Measurements from ENCODE around the gene MAP4K1.

The MAP4K1 gene

DNA sequence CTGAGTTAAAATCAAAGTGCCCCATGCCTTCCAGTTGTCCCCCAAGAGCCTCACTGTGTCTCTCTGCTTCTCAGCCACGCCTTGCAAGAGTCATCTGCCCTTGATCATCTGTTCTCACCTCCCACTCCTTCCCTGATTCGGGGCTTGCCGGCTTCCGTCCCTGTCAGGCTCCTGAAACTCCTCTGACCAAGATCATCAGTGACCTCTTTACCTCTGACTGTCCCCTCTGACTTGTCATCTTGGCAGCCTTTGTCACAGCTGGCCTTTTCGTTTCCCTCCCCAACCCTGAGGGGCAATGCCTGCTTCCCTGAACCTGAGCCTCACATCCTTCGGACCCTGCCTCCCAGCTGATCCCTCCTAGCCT, 66.3 kb downstream of the MAP4K1 start:
- TF ChIP-seq, protein P1, sequence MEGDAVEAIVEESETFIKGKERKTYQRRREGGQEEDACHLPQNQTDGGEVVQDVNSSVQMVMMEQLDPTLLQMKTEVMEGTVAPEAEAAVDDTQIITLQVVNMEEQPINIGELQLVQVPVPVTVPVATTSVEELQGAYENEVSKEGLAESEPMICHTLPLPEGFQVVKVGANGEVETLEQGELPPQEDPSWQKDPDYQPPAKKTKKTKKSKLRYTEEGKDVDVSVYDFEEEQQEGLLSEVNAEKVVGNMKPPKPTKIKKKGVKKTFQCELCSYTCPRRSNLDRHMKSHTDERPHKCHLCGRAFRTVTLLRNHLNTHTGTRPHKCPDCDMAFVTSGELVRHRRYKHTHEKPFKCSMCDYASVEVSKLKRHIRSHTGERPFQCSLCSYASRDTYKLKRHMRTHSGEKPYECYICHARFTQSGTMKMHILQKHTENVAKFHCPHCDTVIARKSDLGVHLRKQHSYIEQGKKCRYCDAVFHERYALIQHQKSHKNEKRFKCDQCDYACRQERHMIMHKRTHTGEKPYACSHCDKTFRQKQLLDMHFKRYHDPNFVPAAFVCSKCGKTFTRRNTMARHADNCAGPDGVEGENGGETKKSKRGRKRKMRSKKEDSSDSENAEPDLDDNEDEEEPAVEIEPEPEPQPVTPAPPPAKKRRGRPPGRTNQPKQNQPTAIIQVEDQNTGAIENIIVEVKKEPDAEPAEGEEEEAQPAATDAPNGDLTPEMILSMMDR (conservative IDR thresholded peaks at IDR 0.05; ENCODE audit: low read depth, low read length) = no peak
- DNase-seq (ENCODE audit: low read depth) = no peak
- no peak overlapping the region for H3K4me3 ChIP-seq (ENCODE audit: low read depth, low read length)

GRCh38 chr19:38550376-38550775, 67.4 kb downstream of the MAP4K1 start:
- TF ChIP-seq, protein P1 (conservative IDR thresholded peaks at IDR 0.05; ENCODE audit: low read depth, low read length) = no peak
- DNase-seq (ENCODE audit: low read depth) = no peak
- no peak overlapping the region for H3K4me3 ChIP-seq (ENCODE audit: low read depth, low read length)

DNA sequence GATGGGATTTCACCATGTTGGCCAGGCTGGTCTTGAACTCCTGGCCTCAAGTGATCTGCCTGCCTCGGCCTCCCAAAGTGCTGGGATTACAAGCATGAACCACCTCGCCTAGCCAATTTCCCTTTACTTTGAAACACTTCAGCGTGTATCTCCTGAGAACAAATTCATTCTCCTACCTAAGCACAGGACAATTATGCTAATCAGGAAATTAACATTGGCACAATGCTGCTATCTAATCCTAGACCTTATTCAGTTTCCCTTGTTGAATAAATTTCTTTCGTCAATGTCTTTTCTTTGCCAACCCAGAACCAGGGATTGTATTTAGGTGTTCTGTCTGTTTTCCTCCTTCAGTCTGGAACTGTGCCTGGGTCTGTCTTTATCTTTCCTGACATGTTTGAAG, 67.8 kb downstream of the MAP4K1 start:
- DNase-seq (ENCODE audit: low read depth) = no peak
- TF ChIP-seq, protein P1 (conservative IDR thresholded peaks at IDR 0.05; ENCODE audit: low read depth, low read length) = no peak
- H3K4me3 ChIP-seq (ENCODE audit: low read depth, low read length) = no peak overlapping the region

DNA sequence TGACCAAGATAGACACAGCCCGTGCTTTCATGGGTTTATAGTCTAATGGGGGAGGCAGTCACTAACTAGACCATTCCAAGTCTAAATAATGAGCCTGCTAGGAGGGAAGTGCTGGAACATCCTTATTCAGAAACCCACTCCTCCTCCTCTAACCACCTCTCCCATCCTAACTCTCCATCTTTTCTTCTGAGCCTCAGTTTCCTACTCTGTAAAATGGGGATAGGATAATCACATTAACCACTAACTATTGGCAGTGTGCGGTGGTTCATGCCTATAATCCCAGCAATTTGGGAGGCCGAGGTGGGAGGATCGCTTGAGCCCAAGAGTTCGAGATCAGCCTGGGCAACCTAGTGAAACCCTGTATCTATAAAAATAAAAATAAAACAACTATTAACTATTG, 68.7 kb downstream of the MAP4K1 start:
- no peak for DNase-seq (ENCODE audit: low read depth)
- TF ChIP-seq, protein P1 (conservative IDR thresholded peaks at IDR 0.05; ENCODE audit: low read depth, low read length) = no peak
- H3K4me3 ChIP-seq (ENCODE audit: low read depth, low read length) = no peak overlapping the region

DNA sequence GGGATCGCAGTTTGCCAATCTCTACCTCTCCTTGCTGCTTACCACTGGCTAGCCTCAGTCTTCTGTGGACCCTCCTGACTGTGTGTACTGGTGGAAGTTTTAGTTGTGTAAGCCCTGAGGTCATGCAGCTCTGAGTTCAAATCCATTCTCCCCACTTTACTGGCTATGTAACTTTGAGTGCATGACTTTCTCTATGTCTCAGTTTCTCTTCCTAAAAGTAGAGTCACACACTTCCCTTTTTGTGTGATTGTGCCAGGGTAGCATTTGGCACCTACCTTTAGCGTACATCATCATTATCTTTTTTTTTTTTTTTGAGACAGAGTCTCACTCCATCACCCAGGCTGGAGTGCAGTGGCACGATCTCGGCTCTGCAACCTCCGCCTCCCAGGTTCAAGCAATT, 70.3 kb downstream of the MAP4K1 start:
- no peak overlapping the region for H3K4me3 ChIP-seq (ENCODE audit: low read depth, low read length)
- no peak for DNase-seq (ENCODE audit: low read depth)
- TF ChIP-seq, protein P1 (conservative IDR thresholded peaks at IDR 0.05; ENCODE audit: low read depth, low read length) = no peak

GRCh38 chr19:38545596-38545995, 72.2 kb downstream of the MAP4K1 start:
- peak; percentile 11 for DNase-seq (ENCODE audit: low read depth)
- TF ChIP-seq, protein P1 (conservative IDR thresholded peaks at IDR 0.05; ENCODE audit: low read depth, low read length) = no peak
- no peak overlapping the region for H3K4me3 ChIP-seq (ENCODE audit: low read depth, low read length)

GRCh38 chr19:38544569-38545315, 73.0 kb downstream of the MAP4K1 start:
- TF ChIP-seq, protein P1 (conservative IDR thresholded peaks at IDR 0.05; ENCODE audit: low read depth, low read length) = no peak
- no peak overlapping the region for H3K4me3 ChIP-seq (ENCODE audit: low read depth, low read length)
- DNase-seq (ENCODE audit: low read depth) = peak; percentile 30

All from choroid plexus epithelial cell (primary cell).